Stimulated activated naive CD8-positive, alpha-beta T cell treated with anti-CD3 and anti-CD28 coated beads, Interleukin-15, Interleukin-2, amounts not matched to agents 100 U/mL and 50 U/mL, for 24 hours (primary cell): ENCODE measurements around the gene FAIM2.

Experiments used
- ATAC-seq: fragments of 150-1000 bp; cut with Tn5 transposase; one replicate; pipeline ENCODE4 v1.10.0; 2021
- DNase-seq: peaks from one replicate; pipeline ENCODE4 v3.0.0; 2021

The FAIM2 gene

GRCh38 chr12:49823350-49823749 lies 80.3 kb downstream of the FAIM2 start:
- no peak for ATAC-seq
- DNase-seq: no peak

- DNase-seq (no peak), ATAC-seq (no peak)
These were observed 82.1 kb downstream of the FAIM2 start for GRCh38 chr12:49821373-49822287.

- no peak for DNase-seq
- no peak for ATAC-seq
These were observed 83.9 kb downstream of the FAIM2 start for GRCh38 chr12:49819786-49820185.

GRCh38 chr12:49818241-49818895 lies 85.3 kb downstream of the FAIM2 start:
- DNase-seq (no peak), ATAC-seq (no peak)
